ENCODE data around the gene ADK. TPM values are rescaled to one million over a fixed set of nuclear protein-coding genes. Genes with fewer than 3 reads are reported as not detected.

Gene ADK
- total and polyA plus RNA-seq, 2 donors (not counting 1 experiment from before 2014, with no cell fraction given): 25.3 to 47.8 TPM

- H3K4me3 ChIP-seq (replicated peaks in 1 of 4; ENCODE audit: control extremely low read depth in 1 of 4, insufficient read depth in 1 of 4, low read depth in 3 of 4, low read length in 4 of 4): no peak overlapping the region
- no peaks in the 10 kb centered on the region for H3K36me3 ChIP-seq (ENCODE audit: control insufficient read depth, insufficient read depth, low read length)
- no peaks in the 10 kb centered on the region for H3K9me3 ChIP-seq (ENCODE audit: control insufficient read depth, insufficient read depth, low read depth, low read length)
- no peak overlapping the region for H3K27ac ChIP-seq (ENCODE audit: insufficient read depth, low read length)
- H3K27me3 ChIP-seq (ENCODE audit: control insufficient read depth, insufficient read depth, low read length): no peaks in the 10 kb centered on the region
- TF ChIP-seq EZH2 (IDR thresholded peaks at IDR 0.05; ENCODE audit: low read length, missing control alignments): no peak
- TF ChIP-seq CTCF (conservative IDR thresholded peaks at IDR 0.05 in 1 of 2, IDR thresholded peaks at IDR 0.05 in 1 of 2; ENCODE audit: low read depth in 1 of 2, low read length in 2 of 2): no peak
- no peak overlapping the region for H2AFZ ChIP-seq (ENCODE audit: low read length)
- no peak for DNase-seq (ENCODE audit: low read depth in 2 of 2)
- no peaks in the 10 kb centered on the region for H3K79me2 ChIP-seq (ENCODE audit: control insufficient read depth, insufficient read depth, low read length)
- no peaks in the 10 kb centered on the region for H4K20me1 ChIP-seq (ENCODE audit: control insufficient read depth, extremely low read depth, insufficient read depth, low read length)
- H3K9ac ChIP-seq (ENCODE audit: insufficient read depth, low read length): no peak overlapping the region
- H3K4me2 ChIP-seq (ENCODE audit: extremely low read depth, insufficient read depth, low read length): no peak overlapping the region
- H3K4me1 ChIP-seq (ENCODE audit: control insufficient read depth, extremely low read depth, insufficient read depth, low read length): no peaks in the 10 kb centered on the region
Observed at GRCh38 chr10:74658511-74658910, 507.5 kb downstream of the ADK start.

GRCh38 chr10:74662635-74663034 is 511.6 kb downstream of the ADK start:
- TF ChIP-seq CTCF (conservative IDR thresholded peaks at IDR 0.05 in 1 of 2, IDR thresholded peaks at IDR 0.05 in 1 of 2; ENCODE audit: low read depth in 1 of 2, low read length in 2 of 2) (no peak), EZH2 (IDR thresholded peaks at IDR 0.05; ENCODE audit: low read length, missing control alignments) (no peak)
- no peak overlapping the region for H3K4me3 ChIP-seq (replicated peaks in 1 of 4; ENCODE audit: control extremely low read depth in 1 of 4, insufficient read depth in 1 of 4, low read depth in 3 of 4, low read length in 4 of 4)

GRCh38 chr10:74669210-74669609 is 518.2 kb downstream of the ADK start:
- no peaks in the 10 kb centered on the region for H3K79me2 ChIP-seq (ENCODE audit: control insufficient read depth, insufficient read depth, low read length)
- TF ChIP-seq EZH2 (IDR thresholded peaks at IDR 0.05; ENCODE audit: low read length, missing control alignments) (no peak), CTCF (conservative IDR thresholded peaks at IDR 0.05 in 1 of 2, IDR thresholded peaks at IDR 0.05 in 1 of 2; ENCODE audit: low read depth in 1 of 2, low read length in 2 of 2) (no peak)
- no peak overlapping the region for H2AFZ ChIP-seq (ENCODE audit: low read length)
- no peaks in the 10 kb centered on the region for H3K27me3 ChIP-seq (ENCODE audit: control insufficient read depth, insufficient read depth, low read length)
- no peaks in the 10 kb centered on the region for H3K9me3 ChIP-seq (ENCODE audit: control insufficient read depth, insufficient read depth, low read depth, low read length)
- H3K36me3 ChIP-seq (ENCODE audit: control insufficient read depth, insufficient read depth, low read length): no peaks in the 10 kb centered on the region
- H3K4me3 ChIP-seq (replicated peaks in 1 of 4; ENCODE audit: control extremely low read depth in 1 of 4, insufficient read depth in 1 of 4, low read depth in 3 of 4, low read length in 4 of 4): no peak overlapping the region
- H3K4me2 ChIP-seq (ENCODE audit: extremely low read depth, insufficient read depth, low read length): no peak overlapping the region
- H3K27ac ChIP-seq (ENCODE audit: insufficient read depth, low read length): no peak overlapping the region
- no peak for DNase-seq (ENCODE audit: low read depth in 2 of 2)
- no peaks in the 10 kb centered on the region for H3K4me1 ChIP-seq (ENCODE audit: control insufficient read depth, extremely low read depth, insufficient read depth, low read length)
- no peak overlapping the region for H3K9ac ChIP-seq (ENCODE audit: insufficient read depth, low read length)
- H4K20me1 ChIP-seq (ENCODE audit: control insufficient read depth, extremely low read depth, insufficient read depth, low read length): no peaks in the 10 kb centered on the region

More at GRCh38 chr10:74662635-74663034, 511.6 kb downstream of the ADK start:
- no peaks in the 10 kb centered on the region for H3K79me2 ChIP-seq (ENCODE audit: control insufficient read depth, insufficient read depth, low read length)
- H2AFZ ChIP-seq (ENCODE audit: low read length): no peak overlapping the region
- H3K27ac ChIP-seq (ENCODE audit: insufficient read depth, low read length): no peak overlapping the region
- no peaks in the 10 kb centered on the region for H3K4me1 ChIP-seq (ENCODE audit: control insufficient read depth, extremely low read depth, insufficient read depth, low read length)
- no peaks in the 10 kb centered on the region for H3K27me3 ChIP-seq (ENCODE audit: control insufficient read depth, insufficient read depth, low read length)
- no peaks in the 10 kb centered on the region for H3K36me3 ChIP-seq (ENCODE audit: control insufficient read depth, insufficient read depth, low read length)
- no peak overlapping the region for H3K4me2 ChIP-seq (ENCODE audit: extremely low read depth, insufficient read depth, low read length)
- no peak for DNase-seq (ENCODE audit: low read depth in 2 of 2)
- H3K9me3 ChIP-seq (ENCODE audit: control insufficient read depth, insufficient read depth, low read depth, low read length): no peaks in the 10 kb centered on the region
- no peaks in the 10 kb centered on the region for H4K20me1 ChIP-seq (ENCODE audit: control insufficient read depth, extremely low read depth, insufficient read depth, low read length)
- H3K9ac ChIP-seq (ENCODE audit: insufficient read depth, low read length): no peak overlapping the region

Data from fibroblast of lung (primary cell).